HEK293 (cell line): ENCODE results near the gene BMP5.

Experiments used
- CTCF ChIA-PET: fragments of 350-600 bp; formaldehyde crosslinking; extraction: SDS; loops from one replicate; lab custom pipeline; 2021; ENCODE audit warnings: antibody characterized with exemption; lab: Yijun Ruan, JAX
- POLR2A ChIA-PET: fragments of 300-600 bp; formaldehyde crosslinking; extraction: SDS; loops from one replicate; lab custom pipeline; 2020; ENCODE audit warnings: antibody characterized with exemption, inconsistent platforms; lab: Yijun Ruan, JAX
- H3K27ac ChIP-seq: fragments of 200-500 bp; sonication (Bioruptor generic); 2 replicates; pipeline ENCODE4 v1.5.1; 2014; ENCODE audit warnings: low read depth, low read length, control low read depth, inconsistent platforms; ENCODE audit errors: extremely low read depth
- H3K36me3 ChIP-seq, 2 experiments: fragments of 200-500 bp in 1 of 2; sonication (Bioruptor generic) in 1 of 2; 1 replicate in 1 of 2; 2 replicates in 1 of 2; pipeline ENCODE4 v1.5.1; 2014 to 2017; ENCODE audit warnings: inconsistent platforms in 2 of 2, low read length in 2 of 2; ENCODE audit not compliant: control insufficient read depth in 2 of 2, insufficient read depth in 1 of 2
- H3K4me1 ChIP-seq: fragments of 200-500 bp; sonication (Bioruptor generic); 2 replicates; pipeline ENCODE4 v1.5.1; 2014; ENCODE audit warnings: mild to moderate bottlenecking, low read length, inconsistent platforms; ENCODE audit not compliant: control insufficient read depth, insufficient read depth
- H3K4me3 ChIP-seq: 2 replicates; pipeline ENCODE4 v1.5.1; 2011; ENCODE audit warnings: low read depth, mild to moderate bottlenecking, control low read depth, low read length, moderate library complexity
- H3K9me3 ChIP-seq: fragments of 200-500 bp; sonication (Bioruptor generic); 2 replicates; pipeline ENCODE4 v1.5.1; 2014; ENCODE audit warnings: low read depth, low read length, inconsistent platforms; ENCODE audit not compliant: control insufficient read depth, insufficient read depth
- ELK4 ChIP-seq: IDR thresholded peaks from 2 replicates; pipeline ENCODE4 v1.6.1; 2011; ENCODE audit warnings: mild to moderate bottlenecking, low read depth, low read length, borderline replicate concordance
- GLI2 ChIP-seq: fragments of 450-650 bp; formaldehyde crosslinking; IDR thresholded peaks from 2 replicates; pipeline ENCODE4; 2017; ENCODE audit warnings: missing biosample characterization, missing genetic modification characterization, low read depth, borderline replicate concordance
- KLF7 ChIP-seq: fragments of 450-650 bp; formaldehyde crosslinking; IDR thresholded peaks from 2 replicates; pipeline ENCODE4 v1.5.1; 2016; ENCODE audit warnings: missing biosample characterization, missing genetic modification characterization, borderline replicate concordance
- MEIS1 ChIP-seq: sonication (generic); formaldehyde crosslinking; IDR thresholded peaks from 2 replicates; pipeline ENCODE4 v1.8.1; 2022; ENCODE audit warnings: missing genetic modification reagents, mild to moderate bottlenecking, borderline replicate concordance
- PBX3 ChIP-seq: sonication (generic); formaldehyde crosslinking; IDR thresholded peaks from 2 replicates; pipeline ENCODE4 v1.8.1; 2022; ENCODE audit warnings: mild to moderate bottlenecking, moderate library complexity, missing genetic modification reagents
- SCRT1 ChIP-seq: fragments of 450-650 bp; formaldehyde crosslinking; IDR thresholded peaks from 2 replicates; pipeline ENCODE4 v1.5.1; 2016; ENCODE audit warnings: missing biosample characterization, missing genetic modification characterization, borderline replicate concordance
- ZFHX2 ChIP-seq: fragments of 450-650 bp; formaldehyde crosslinking; conservative IDR thresholded peaks from 2 replicates; pipeline ENCODE4 v1.5.1; 2016; ENCODE audit warnings: missing biosample characterization, missing genetic modification characterization
- ZNF175 ChIP-seq: fragments of 450-650 bp; formaldehyde crosslinking; IDR thresholded peaks from 2 replicates; pipeline ENCODE4 v1.5.1; 2016; ENCODE audit warnings: missing biosample characterization, missing genetic modification characterization
- ZNF24 ChIP-seq: fragments of 450-650 bp; formaldehyde crosslinking; IDR thresholded peaks from 2 replicates; pipeline ENCODE4 v1.5.1; 2016; ENCODE audit warnings: missing biosample characterization, missing genetic modification characterization
- ZNF341 ChIP-seq: fragments of 450-650 bp; formaldehyde crosslinking; IDR thresholded peaks from 2 replicates; pipeline ENCODE4; 2016; ENCODE audit warnings: low read depth, missing biosample characterization, missing genetic modification characterization
- ZNF571 ChIP-seq: fragments of 450-650 bp; formaldehyde crosslinking; IDR thresholded peaks from 2 replicates; pipeline ENCODE4 v1.5.0; 2017; ENCODE audit warnings: missing biosample characterization, missing genetic modification characterization
- ZNF580 ChIP-seq: fragments of 450-650 bp; formaldehyde crosslinking; IDR thresholded peaks from 2 replicates; pipeline ENCODE4 v1.5.1; 2016; ENCODE audit warnings: missing biosample characterization, missing genetic modification characterization
- ZNF600 ChIP-seq: fragments of 450-650 bp; formaldehyde crosslinking; IDR thresholded peaks from 2 replicates; pipeline ENCODE4 v1.5.1; 2016; ENCODE audit warnings: missing biosample characterization, missing genetic modification characterization
- ZNF626 ChIP-seq: fragments of 450-650 bp; sonication (Bioruptor Pico); formaldehyde crosslinking; IDR thresholded peaks from 2 replicates; pipeline ENCODE4 v1.5.1; 2018; ENCODE audit warnings: missing biosample characterization, missing genetic modification characterization, inconsistent platforms
- ZNF645 ChIP-seq: fragments of 450-650 bp; formaldehyde crosslinking; IDR thresholded peaks from 2 replicates; pipeline ENCODE4; 2016; ENCODE audit warnings: missing biosample characterization, missing genetic modification characterization
- ZNF704 ChIP-seq: fragments of 450-650 bp; formaldehyde crosslinking; IDR thresholded peaks from 2 replicates; pipeline ENCODE4 v1.5.1; 2016; ENCODE audit warnings: missing biosample characterization, missing genetic modification characterization
- ZNF776 ChIP-seq: fragments of 450-650 bp; formaldehyde crosslinking; IDR thresholded peaks from 2 replicates; pipeline ENCODE4 v1.5.0; 2017; ENCODE audit warnings: missing biosample characterization, missing genetic modification characterization, borderline replicate concordance
- ZNF830 ChIP-seq: fragments of 450-650 bp; IDR thresholded peaks from 2 replicates; pipeline ENCODE4 v1.5.0; 2018; ENCODE audit warnings: missing biosample characterization, missing genetic modification characterization, low read depth, mild to moderate bottlenecking, moderate library complexity
- ZXDB ChIP-seq: fragments of 450-650 bp; formaldehyde crosslinking; IDR thresholded peaks from 2 replicates; pipeline ENCODE4 v1.5.1; 2016; ENCODE audit warnings: missing biosample characterization, missing genetic modification characterization

BMP5 gene

GRCh38 chr6:55901765-55902270, 26.4 kb upstream of the BMP5 start (continued):
- no peak for TF ChIP-seq ZNF704 (tag by site-specific recombination)
- no peak for TF ChIP-seq GLI2 (tag by site-specific recombination)
- no peak for TF ChIP-seq ZNF776 (tag by site-specific recombination)
- TF ChIP-seq KLF7 (tag by site-specific recombination) = no peak
- no peak for TF ChIP-seq ZNF341
- no peak for TF ChIP-seq ZNF580 (tag by site-specific recombination)
- no peak for TF ChIP-seq ZNF830 (tag by site-specific recombination)

- POLR2A ChIA-PET = no interaction called here
- H3K4me3 ChIP-seq = no peak overlapping the region
- no peaks in the 10 kb centered on the region for H3K9me3 ChIP-seq
- no peak for TF ChIP-seq ELK4
- TF ChIP-seq SCRT1 (tag by site-specific recombination) = no peak
- TF ChIP-seq ZXDB (tag by site-specific recombination) = no peak
- TF ChIP-seq ZNF175 = no peak
- TF ChIP-seq ZNF24 = no peak
- TF ChIP-seq ZNF645 (tag by site-specific recombination) = no peak
- TF ChIP-seq ZNF626 (tag by site-specific recombination) = no peak
- no peak for TF ChIP-seq PBX3 (CRISPR knock-in tag)
- no peak for TF ChIP-seq ZNF571 (tag by site-specific recombination)
- TF ChIP-seq, all 188 proteins: peak for 0
- no peak overlapping the region for H3K27ac ChIP-seq
- H3K4me1 ChIP-seq = peaks cover 12% of the 10 kb centered on the region
- CTCF ChIA-PET = interaction anchor here (0.7 kb wide), 1 partner anchor 35 kb away, joined by 10 read pairs; no protein-coding TSS in a partner anchor
- no peaks in the 10 kb centered on the region for H3K36me3 ChIP-seq
Observed at GRCh38 chr6:55898342-55898741, 23.0 kb upstream of the BMP5 start.

GRCh38 chr6:55897346-55897745, 22.0 kb upstream of the BMP5 start:
- TF ChIP-seq ZNF600 (tag by site-specific recombination) (no peak), ZFHX2 (tag by site-specific recombination) (no peak), MEIS1 (CRISPR knock-in tag) (no peak)
- H3K27ac ChIP-seq = no peak overlapping the region
- ChIA-PET POLR2A (no interaction called here), CTCF (interaction anchor here (0.6 kb wide), 2 partner anchors 461 to 866 kb away, joined by 3 to 4 read pairs; no protein-coding TSS in a partner anchor)
- peaks cover 4% of the 10 kb centered on the region for H3K4me1 ChIP-seq
- no peak overlapping the region for H3K4me3 ChIP-seq
- H3K9me3 ChIP-seq = no peaks in the 10 kb centered on the region
- H3K36me3 ChIP-seq = no peaks in the 10 kb centered on the region
